Activated T-helper 1 cell treated with anti-CD3 and anti-CD28 coated beads, Interleukin-12 subunit alpha, Interleukin-12 subunit beta, Interleukin-2, Interleukin-4 antibody, amounts not matched to agents 30 ng/mL and 10 ng/mL and 1 ng/mL, durations not matched to agents 14 hours and 24 hours and 36 hours (primary cell): ENCODE measurements around the gene FIG4. TPM values are rescaled to one million over a fixed set of nuclear protein-coding genes. Genes with fewer than 3 reads are reported as not detected.
"Not testable (repeated sequence)": the region's sequence is repeated elsewhere in the genome, so short reads cannot be mapped to it uniquely, and the experiment has no call there.

Source experiments
- DNase-seq: peaks from one replicate; pipeline ENCODE4 v3.0.0; 2021; ENCODE audit warnings: low spot score
- H3K27ac Mint-ChIP-seq: one replicate; pipeline ENCODE4 v1.8.0; 2021; ENCODE audit warnings: mild to moderate bottlenecking, mixed read lengths
- H3K27me3 Mint-ChIP-seq: one replicate; pipeline ENCODE4 v1.8.0; 2022; ENCODE audit warnings: mild to moderate bottlenecking, moderate library complexity, mixed read lengths; ENCODE audit not compliant: insufficient read depth
- H3K36me3 Mint-ChIP-seq: one replicate; pipeline ENCODE4 v1.8.0; 2021; ENCODE audit warnings: low read depth, mixed read lengths
- H3K4me1 Mint-ChIP-seq: one replicate; pipeline ENCODE4 v1.8.0; 2021; ENCODE audit warnings: low read depth, mixed read lengths
- H3K4me3 Mint-ChIP-seq: one replicate; pipeline ENCODE4 v1.8.0; 2021; ENCODE audit warnings: mild to moderate bottlenecking, moderate library complexity, mixed read lengths
- H3K9me3 Mint-ChIP-seq: one replicate; pipeline ENCODE4 v1.8.0; 2021; ENCODE audit warnings: mixed read lengths
- intact Hi-C: fragments of 100-400 bp; cut with micrococcal nuclease; formaldehyde crosslinking; loops from one replicate; pipeline ENCODE4 v1.15.1; 2024
- total RNA-seq: library from RNA; stranded (reverse); gene quantifications from 2 replicates; pipeline ENCODE4 v1.2.3, GENCODE V29; 2022

FIG4 gene
- total RNA-seq, 1 donor from 2014 or later = 7.5 TPM

DNA sequence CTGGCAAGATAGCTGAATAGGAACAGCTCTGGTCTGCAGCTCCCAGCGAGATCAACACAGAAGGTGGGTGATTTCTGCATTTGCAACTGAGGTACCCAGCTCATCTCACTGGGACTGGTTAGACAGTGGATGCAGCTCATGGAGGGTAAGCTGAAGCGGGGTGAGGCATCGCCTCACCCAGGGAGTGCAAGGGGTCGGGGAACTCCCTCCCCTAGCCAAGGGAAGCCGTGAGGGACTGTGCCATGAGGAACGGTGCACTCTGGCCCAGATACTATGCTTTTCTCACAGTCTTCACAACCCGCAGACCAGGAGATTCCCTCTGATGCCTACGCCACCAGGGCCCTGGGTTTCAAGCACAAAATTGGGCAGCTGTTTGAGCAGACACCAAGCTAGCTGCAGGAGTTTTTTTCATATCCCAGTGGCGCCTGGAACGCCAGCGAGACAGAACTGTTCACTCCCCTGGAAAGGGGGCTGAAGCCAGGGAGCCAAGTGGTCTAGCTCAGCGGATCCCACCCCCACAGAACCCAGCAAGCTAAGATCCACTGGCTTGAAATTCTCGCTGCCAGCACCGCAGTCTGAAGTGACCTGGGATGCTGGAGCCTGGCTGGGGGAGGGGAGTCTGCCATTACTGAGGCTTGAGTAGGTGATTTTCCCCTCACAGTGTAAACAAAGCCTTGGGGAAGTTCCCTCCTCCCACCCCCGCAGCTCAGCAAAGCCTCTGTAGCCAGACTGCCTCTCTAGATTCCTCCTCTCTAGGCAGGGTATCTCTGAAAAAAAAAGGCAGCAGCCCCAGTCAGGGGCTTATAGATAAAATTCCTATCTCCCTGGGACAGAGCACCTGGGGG is 12.2 kb upstream of the FIG4 start:
- H3K27ac Mint-ChIP-seq = not testable (repeated sequence)
- H3K9me3 Mint-ChIP-seq = peaks cover 26% of the 10 kb centered on the region
- intact Hi-C loops = loop anchor here (1.0 to 5.0 kb wide), 4 partner anchors 8 to 47 kb away; partner anchors contain the start of genes AK9 and FIG4

DNA sequence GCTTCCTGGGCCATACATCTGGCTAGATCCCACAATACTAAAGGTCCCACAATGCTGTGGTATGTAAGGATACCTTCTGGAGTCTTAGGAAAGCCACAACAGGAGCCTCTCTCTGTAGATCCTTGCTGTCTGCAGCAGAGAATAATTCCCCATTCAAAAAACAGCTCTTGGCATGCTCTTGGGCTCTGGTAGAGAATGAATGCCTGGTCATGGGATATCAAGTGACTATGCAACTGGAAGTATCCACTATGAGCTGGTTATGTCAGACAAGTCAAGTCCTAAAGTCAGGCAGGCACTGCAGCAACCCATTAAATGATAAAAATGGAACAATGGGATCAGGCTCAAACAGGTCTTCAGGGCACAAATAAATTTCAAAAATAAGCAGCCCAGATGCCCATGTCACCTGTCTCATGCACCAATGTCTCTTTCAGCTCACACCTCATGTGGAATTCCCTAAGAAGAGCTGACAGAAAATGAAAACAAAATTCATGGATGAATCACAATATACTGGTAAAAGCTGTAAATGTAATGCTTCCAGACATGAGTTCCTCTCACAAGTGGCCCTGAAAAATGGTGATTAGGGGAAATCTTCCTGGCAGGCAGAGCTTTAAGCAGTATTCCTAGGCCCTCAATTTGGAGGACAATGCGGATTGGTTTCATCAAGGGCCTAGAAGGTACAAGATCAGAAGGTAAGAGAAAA is 4.4 kb upstream of the FIG4 start:
- H3K4me1 Mint-ChIP-seq = peaks cover 31% of the 10 kb centered on the region
- peaks cover 5% of the 10 kb centered on the region for H3K36me3 Mint-ChIP-seq
- H3K4me3 Mint-ChIP-seq = no peak overlapping the region
- H3K27ac Mint-ChIP-seq = no peak overlapping the region
- peaks cover 16% of the 10 kb centered on the region for H3K9me3 Mint-ChIP-seq
- intact Hi-C loops = loop anchor here (1.0 kb wide), 1 partner anchor 7 kb away; no protein-coding TSS in a partner anchor
- no peak for DNase-seq
- H3K27me3 Mint-ChIP-seq = peaks cover 14% of the 10 kb centered on the region

More for the DNA sequence above, 12.2 kb upstream of the FIG4 start:
- H3K27me3 Mint-ChIP-seq, DNase-seq, H3K36me3 Mint-ChIP-seq, H3K4me1 Mint-ChIP-seq, H3K4me3 Mint-ChIP-seq: not testable (repeated sequence)

DNA sequence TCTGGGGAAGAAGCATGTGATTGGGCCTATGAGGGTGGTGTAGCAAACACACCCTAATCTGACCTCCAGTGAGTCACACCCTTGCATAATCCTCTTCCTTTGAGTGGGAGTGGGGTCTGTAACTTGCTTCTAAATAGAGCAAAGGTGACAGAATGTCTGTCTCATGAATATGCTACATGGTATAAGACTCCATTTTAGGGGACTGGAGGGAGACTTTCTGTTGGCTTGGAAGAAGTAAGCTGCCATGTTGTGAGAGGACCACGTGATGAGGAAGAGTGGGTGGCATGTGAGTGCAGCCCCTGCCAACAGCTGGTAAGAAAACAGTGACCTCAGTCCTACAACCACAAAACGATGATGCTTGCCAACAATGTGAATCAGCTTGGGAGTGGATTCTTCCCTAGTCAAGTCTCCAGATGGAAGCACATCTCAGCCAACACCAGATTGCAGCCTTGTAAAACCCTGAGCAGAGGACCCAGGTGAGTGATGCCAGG is 3.8 kb upstream of the FIG4 start:
- DNase-seq = no peak
- peaks cover 2% of the 10 kb centered on the region for H3K36me3 Mint-ChIP-seq
- H3K4me1 Mint-ChIP-seq = peaks cover 35% of the 10 kb centered on the region
- H3K27ac Mint-ChIP-seq = no peak overlapping the region
- peaks cover 14% of the 10 kb centered on the region for H3K27me3 Mint-ChIP-seq
- no peak overlapping the region for H3K4me3 Mint-ChIP-seq
- intact Hi-C loops = loop anchor here (1.0 kb wide), 1 partner anchor 8 kb away; no protein-coding TSS in a partner anchor
- H3K9me3 Mint-ChIP-seq = peaks cover 14% of the 10 kb centered on the region

DNA sequence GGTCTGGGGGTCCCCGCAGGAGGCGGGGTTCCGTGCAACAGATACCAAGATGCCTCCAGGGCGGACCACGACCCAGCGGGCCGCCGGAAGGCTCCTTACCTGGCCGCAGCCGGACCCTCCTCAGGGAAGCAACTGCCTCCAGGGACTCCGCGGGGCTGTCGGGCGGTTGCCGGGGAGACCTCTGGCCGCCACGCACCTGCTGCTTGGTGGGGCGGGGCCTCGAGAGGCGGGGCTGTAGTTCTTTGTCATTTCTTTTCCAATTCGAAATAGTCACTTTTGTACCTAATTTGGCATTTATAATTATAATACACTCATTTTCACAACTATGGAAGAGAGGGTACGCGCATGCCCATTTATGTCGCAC is 741 bp upstream of the FIG4 start:
- Mint-ChIP-seq H3K27ac (peak overlapping the region; percentile 84), H3K9me3 (no peaks in the 10 kb centered on the region), H3K4me1 (peaks cover 47% of the 10 kb centered on the region), H3K27me3 (peaks cover 13% of the 10 kb centered on the region), H3K36me3 (peaks cover 4% of the 10 kb centered on the region), H3K4me3 (peak overlapping the region; percentile 87)
- DNase-seq = peak; percentile 45
- intact Hi-C loops = loop anchor here (2.0 to 10.0 kb wide), 7 partner anchors 250 to 1616 kb away; partner anchors contain the start of genes CEP57L1, GTF3C6, OSTM1 and PPIL6

DNA sequence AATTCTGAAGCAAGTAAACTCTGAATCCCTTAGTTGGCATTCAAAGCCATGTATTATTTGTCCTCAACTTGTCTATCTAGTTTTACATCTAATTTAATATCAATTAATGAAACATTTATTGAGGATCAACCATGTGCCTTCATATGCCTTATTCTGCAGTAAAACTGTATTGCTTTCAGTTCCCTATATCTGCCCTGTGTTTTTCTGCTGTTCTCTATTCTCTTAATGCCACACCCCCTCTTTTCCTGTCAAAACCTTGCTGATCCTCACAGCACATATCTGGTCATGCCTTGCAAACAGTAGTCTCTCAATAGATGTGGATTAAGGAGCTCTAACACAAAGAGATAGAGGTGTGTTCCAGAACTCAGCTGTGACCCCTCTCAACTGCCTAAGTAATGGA is 2.0 kb downstream of the FIG4 start:
- peaks cover 9% of the 10 kb centered on the region for H3K36me3 Mint-ChIP-seq
- peak overlapping the region; percentile 40 for H3K4me3 Mint-ChIP-seq
- H3K27me3 Mint-ChIP-seq = peaks cover 13% of the 10 kb centered on the region
- H3K27ac Mint-ChIP-seq = no peak overlapping the region
- no peaks in the 10 kb centered on the region for H3K9me3 Mint-ChIP-seq
- H3K4me1 Mint-ChIP-seq = peaks cover 37% of the 10 kb centered on the region
- intact Hi-C loops = loop anchor here (5.0 to 10.0 kb wide), 3 partner anchors 686 to 1618 kb away; partner anchors contain the start of gene OSTM1
- no peak for DNase-seq

DNA sequence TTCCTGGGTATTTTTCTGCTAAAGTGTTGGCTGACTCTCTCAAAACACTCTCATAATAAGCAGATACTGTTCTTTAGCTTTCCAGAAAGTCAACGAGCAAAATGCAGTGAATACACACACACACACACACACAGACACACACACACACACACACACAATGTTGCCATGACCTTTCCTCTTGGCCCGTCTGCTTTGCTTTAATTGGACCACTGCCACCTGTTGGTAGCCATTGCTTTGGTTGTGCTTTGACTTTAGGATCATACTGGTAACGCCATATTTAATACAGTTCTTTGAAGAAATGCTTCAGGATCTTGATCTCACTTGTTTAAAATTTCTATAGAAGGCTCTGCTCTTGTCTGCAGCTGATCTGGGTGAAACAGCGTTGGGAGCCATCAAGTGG is 4.4 kb downstream of the FIG4 start:
- intact Hi-C loops = loop anchor here (1.0 to 10.0 kb wide), 3 partner anchors 99 to 1621 kb away; partner anchors contain the start of gene OSTM1

DNA sequence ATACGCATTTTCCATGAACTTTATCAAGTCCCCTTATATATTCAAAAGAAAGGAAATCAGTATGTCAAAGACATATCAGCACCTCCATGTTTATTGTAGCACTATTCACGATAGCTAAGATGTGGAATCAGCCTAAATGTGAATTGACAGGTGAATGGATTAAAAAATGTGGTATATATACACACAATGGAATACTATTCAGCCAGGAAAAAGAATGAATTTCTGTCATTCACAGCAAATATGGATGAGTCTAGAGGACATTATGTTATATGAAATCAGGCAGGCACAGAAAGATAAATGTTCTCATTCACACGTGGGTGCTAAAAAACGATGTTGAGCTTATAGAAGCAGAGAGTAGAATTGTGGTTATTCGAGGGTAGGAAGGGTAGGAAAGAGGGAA is 5.3 kb downstream of the FIG4 start:
- Mint-ChIP-seq H3K4me3 (no peak overlapping the region), H3K36me3 (peaks cover 7% of the 10 kb centered on the region), H3K27ac (no peak overlapping the region), H3K4me1 (peaks cover 16% of the 10 kb centered on the region), H3K9me3 (no peaks in the 10 kb centered on the region), H3K27me3 (no peaks in the 10 kb centered on the region)
- DNase-seq = no peak
- intact Hi-C loops = loop anchor here (10.0 kb wide), 1 partner anchor 1622 kb away; the partner anchor contains the start of gene OSTM1

More for the DNA sequence above, 4.4 kb downstream of the FIG4 start:
- H3K4me1 Mint-ChIP-seq = peaks cover 16% of the 10 kb centered on the region
- no peak for DNase-seq
- H3K27ac Mint-ChIP-seq = no peak overlapping the region
- H3K27me3 Mint-ChIP-seq = no peaks in the 10 kb centered on the region
- peaks cover 9% of the 10 kb centered on the region for H3K36me3 Mint-ChIP-seq
- no peaks in the 10 kb centered on the region for H3K9me3 Mint-ChIP-seq
- H3K4me3 Mint-ChIP-seq = no peak overlapping the region

DNA sequence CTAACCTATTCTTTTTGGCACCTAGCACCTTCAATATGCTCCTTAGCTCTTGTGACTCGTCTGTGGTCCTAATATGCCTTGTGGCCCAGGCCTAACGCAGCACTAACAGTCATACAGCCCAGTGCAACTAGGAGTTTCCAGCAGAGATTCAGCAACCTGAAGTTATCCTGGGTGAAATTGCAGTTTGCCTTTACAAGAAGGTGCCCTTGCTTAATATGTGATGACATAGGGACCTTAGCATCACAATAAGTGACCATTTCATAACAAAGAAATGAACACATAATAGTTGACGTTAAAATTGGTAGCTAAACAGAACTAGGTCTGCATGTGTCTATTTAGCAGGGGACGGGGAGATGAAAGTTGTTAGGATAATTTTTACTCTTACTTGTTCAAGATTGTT is 10.1 kb downstream of the FIG4 start:
- intact Hi-C loops = no loop called here
- no peak overlapping the region for H3K4me3 Mint-ChIP-seq
- peaks cover 5% of the 10 kb centered on the region for H3K4me1 Mint-ChIP-seq
- no peaks in the 10 kb centered on the region for H3K27me3 Mint-ChIP-seq
- H3K36me3 Mint-ChIP-seq = peaks cover 3% of the 10 kb centered on the region
- H3K27ac Mint-ChIP-seq = no peak overlapping the region
- H3K9me3 Mint-ChIP-seq = no peaks in the 10 kb centered on the region
- DNase-seq = no peak

DNA sequence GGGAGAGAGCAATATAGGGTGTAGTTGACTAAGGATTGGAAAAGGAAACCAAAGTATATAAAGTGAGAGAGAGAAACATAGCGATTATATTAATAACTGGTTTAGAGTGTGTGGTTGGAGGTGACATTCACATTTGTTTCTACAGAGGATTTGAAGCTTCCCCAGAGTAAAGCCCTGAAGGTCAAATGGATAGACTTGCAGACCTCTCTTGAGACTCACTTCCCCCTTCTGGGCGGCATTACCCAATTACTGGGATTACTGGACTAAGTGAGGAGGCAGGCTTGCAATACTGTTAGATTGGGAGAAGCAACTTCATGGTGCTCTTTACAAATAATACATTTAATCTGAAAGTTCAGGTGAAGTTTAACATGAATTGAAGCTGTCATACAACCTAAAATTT is 10.7 kb downstream of the FIG4 start:
- intact Hi-C loops = no loop called here
- H3K4me3 Mint-ChIP-seq = no peak overlapping the region

DNA sequence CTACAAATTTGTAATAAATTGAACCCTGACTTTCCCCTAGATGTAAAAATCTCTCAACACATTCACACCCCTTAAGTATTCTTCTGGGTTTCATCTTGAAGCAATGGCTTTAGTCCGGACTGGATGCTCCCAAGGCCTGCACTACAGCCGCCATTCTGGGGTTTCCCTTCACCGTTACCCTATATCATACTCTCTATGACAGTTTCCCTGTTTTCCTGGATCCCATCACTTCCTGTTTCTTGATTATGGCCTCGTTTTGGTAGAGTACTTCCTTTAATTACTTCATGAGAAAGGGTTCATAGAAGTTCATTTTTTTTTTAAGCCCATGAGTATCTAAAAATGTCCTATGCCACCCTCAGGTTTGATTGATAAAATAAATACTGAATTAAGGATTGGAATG is 11.7 kb downstream of the FIG4 start:
- no peaks in the 10 kb centered on the region for H3K36me3 Mint-ChIP-seq
- no peak overlapping the region for H3K4me3 Mint-ChIP-seq
- no peak for DNase-seq
- no peaks in the 10 kb centered on the region for H3K27me3 Mint-ChIP-seq
- intact Hi-C loops = no loop called here
- peaks cover 5% of the 10 kb centered on the region for H3K4me1 Mint-ChIP-seq
- H3K9me3 Mint-ChIP-seq = no peaks in the 10 kb centered on the region
- H3K27ac Mint-ChIP-seq = no peak overlapping the region

More for the DNA sequence above, 10.7 kb downstream of the FIG4 start:
- Mint-ChIP-seq H3K27ac (no peak overlapping the region), H3K9me3 (no peaks in the 10 kb centered on the region), H3K36me3 (no peaks in the 10 kb centered on the region), H3K27me3 (no peaks in the 10 kb centered on the region), H3K4me1 (peaks cover 5% of the 10 kb centered on the region)
- no peak for DNase-seq

DNA sequence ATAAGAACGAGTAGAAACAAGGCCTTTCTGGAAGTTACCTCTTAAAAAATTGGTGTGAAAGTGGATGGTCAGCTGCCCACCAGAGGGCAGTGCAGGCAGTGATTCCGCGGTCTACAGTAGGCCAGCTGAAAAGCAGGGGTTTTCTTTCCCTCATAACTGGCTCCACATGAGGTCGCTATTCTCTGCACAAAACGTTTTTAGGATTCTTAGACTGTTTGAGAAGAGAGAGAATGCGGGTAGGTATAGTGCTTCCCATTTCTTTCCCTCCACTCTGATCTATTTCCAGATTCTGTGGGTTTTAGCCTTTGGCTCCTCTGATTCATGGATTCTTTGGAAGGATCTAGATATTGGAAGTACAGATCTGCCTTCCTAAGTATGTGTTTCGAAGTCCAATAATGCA is 14.2 kb downstream of the FIG4 start:
- no peak overlapping the region for H3K27ac Mint-ChIP-seq
- peaks cover 7% of the 10 kb centered on the region for H3K9me3 Mint-ChIP-seq
- intact Hi-C loops = loop anchor here (1.0 to 5.0 kb wide), 5 partner anchors 14 to 477 kb away; partner anchors contain the start of genes AK9, CDC40 and FIG4
- no peaks in the 10 kb centered on the region for H3K36me3 Mint-ChIP-seq
- peak; percentile 53 for DNase-seq
- H3K4me1 Mint-ChIP-seq = peaks cover 5% of the 10 kb centered on the region
- H3K27me3 Mint-ChIP-seq = no peaks in the 10 kb centered on the region
- no peak overlapping the region for H3K4me3 Mint-ChIP-seq

DNA sequence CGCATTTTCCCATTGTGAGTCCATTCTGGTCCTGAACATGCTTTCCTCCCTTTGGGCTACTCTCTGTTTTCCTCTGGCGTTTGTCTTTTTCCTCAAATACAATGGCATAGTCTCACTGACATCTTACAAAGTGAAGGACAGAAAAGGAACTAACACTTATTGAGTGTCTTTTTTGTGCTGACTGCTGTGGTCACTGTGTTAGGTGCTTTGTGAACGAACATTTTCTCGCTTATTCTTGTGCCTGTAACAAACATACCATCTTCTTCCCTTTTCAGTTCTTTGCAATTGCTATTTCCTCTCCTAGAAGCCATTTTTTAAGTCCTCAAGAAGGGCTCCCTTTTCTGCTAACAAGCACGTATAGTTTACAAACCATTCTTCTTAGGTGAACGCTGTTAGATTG is 15.4 kb downstream of the FIG4 start:
- Mint-ChIP-seq H3K9me3 (peaks cover 7% of the 10 kb centered on the region), H3K4me3 (no peak overlapping the region), H3K27ac (no peak overlapping the region), H3K36me3 (no peaks in the 10 kb centered on the region), H3K27me3 (no peaks in the 10 kb centered on the region), H3K4me1 (peaks cover 5% of the 10 kb centered on the region)
- intact Hi-C loops = loop anchor here (5.0 kb wide), 1 partner anchor 476 kb away; the partner anchor contains the start of gene CDC40
- DNase-seq = no peak
